Activated CD4-positive, alpha-beta T cell treated with anti-CD3 and anti-CD28 coated beads for 1 hour (primary cell): ENCODE measurements around the gene PCDHB11.
"Not testable (repeated sequence)": the region's sequence is repeated elsewhere in the genome, so short reads cannot be mapped to it uniquely, and the experiment has no call there.

Experiments
- DNase-seq: peaks from one replicate; pipeline ENCODE4 v3.0.0-alpha.2; 2020

Gene PCDHB11

DNA sequence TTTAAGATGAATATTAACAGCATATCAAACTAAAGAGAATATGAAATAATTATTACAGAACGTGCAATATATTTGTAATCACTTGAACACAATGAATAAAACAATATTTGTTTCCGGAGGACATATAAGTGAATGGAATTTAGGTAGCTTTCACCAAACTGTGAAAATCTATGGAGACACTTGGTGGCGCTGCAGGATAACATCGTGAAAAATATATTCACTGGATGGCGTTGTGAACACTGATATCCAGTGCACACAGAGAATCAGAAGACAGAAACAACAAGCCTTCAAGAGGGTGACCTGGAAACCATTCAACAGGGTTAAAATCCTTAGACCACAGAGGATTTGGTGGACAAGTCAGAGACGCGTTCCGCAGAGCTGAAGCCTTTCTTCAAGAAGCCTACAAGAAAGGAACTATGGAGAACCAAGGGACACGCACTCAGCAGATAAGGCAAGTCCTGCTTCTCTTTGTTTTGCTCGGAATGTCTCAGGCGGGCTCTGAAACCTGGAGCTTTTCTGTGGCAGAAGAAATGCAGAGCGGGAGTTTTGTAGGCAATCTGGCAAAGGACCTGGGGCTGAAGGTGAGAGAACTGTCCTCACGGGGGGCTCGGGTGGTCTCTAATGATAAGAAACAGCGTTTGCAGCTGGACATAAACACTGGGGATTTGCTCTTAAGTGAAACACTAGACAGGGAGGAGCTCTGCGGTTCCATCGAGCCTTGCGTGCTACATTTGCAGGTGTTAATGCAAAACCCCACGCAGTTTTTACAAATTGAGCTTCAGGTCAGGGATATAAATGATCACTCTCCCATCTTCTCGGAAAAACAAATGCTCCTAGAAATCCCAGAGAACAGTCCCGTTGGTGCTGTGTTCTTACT is at the start of gene PCDHB11:
PCDHB11 (plus strand) TSS at position 269 of the 877 bp plus-strand sequence; CDS start at position 417, 148 bp downstream.
- DNase-seq: no peak

DNA sequence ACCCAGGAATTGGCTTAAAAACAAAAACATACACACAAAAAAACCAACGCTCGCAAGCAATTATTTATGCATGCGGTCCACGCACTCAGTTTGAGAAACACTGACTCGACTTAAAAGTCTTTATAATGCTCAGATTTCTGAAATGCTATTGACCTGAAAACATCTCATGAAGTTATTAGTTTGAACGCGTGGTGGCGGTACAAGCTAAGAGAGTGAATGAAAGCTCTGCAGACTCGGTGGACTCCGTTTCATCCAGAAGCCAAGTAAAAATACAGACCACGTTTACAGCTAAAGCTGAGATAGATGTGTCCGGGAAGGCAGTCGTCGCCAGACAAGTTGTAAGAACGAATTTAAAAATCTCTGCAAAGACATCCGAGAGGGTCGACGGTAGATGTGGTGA is 49.6 kb upstream of the PCDHB11 start, which contains the start of gene PCDHB6:
PCDHB6 (plus strand) TSS at position 246 of the 400 bp plus-strand sequence. CDS start 201 bp downstream, outside the sequence.
- DNase-seq: no peak

DNA sequence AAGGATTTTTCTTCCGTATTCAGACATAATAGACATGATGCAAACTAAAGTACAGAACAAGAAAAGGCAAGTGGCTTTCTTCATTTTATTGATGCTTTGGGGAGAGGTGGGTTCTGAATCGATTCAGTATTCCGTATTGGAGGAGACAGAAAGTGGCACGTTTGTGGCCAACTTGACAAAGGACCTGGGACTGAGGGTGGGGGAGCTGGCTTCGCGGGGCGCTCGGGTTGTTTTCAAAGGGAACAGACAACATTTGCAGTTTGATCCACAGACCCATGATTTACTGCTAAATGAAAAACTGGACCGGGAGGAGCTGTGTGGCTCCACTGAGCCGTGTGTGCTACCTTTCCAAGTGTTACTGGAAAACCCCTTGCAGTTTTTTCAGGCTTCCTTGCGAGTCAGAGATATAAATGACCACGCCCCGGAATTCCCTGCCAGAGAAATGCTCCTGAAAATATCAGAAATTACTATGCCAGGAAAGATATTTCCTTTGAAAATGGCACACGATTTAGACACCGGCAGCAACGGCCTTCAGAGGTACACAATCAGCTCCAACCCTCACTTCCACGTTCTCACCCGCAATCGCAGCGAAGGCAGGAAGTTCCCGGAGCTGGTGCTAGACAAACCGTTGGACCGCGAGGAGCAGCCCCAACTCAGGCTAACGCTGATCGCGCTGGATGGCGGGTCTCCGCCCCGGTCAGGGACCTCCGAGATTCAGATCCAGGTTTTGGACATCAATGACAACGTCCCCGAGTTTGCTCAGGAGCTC is 49.0 kb upstream of the PCDHB11 start:
- no peak for DNase-seq

DNA sequence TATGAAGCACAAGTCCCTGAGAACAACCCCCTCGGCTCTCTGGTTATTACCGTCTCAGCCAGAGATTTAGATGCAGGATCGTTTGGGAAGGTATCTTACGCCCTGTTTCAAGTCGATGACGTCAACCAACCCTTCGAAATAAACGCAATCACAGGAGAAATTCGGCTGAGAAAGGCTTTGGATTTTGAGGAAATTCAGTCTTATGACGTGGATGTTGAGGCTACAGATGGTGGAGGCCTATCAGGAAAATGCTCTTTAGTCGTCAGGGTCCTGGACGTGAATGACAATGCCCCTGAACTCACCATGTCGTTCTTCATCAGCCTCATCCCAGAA is 48.5 kb upstream of the PCDHB11 start:
- DNase-seq: no peak

DNA sequence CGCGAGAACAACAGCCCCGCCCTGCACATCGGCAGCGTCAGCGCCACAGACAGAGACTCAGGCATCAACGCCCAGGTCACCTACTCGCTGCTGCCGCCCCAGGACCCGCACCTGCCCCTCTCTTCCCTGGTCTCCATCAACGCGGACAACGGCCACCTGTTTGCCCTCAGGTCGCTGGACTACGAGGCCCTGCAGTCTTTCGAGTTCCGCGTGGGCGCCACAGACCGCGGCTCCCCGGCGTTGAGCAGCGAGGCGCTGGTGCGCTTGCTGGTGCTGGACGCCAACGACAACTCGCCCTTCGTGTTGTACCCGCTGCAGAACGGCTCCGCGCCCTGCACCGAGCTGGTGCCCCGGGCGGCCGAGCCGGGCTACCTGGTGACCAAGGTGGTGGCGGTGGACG is 47.8 kb upstream of the PCDHB11 start:
- not testable (repeated sequence) for DNase-seq

DNA sequence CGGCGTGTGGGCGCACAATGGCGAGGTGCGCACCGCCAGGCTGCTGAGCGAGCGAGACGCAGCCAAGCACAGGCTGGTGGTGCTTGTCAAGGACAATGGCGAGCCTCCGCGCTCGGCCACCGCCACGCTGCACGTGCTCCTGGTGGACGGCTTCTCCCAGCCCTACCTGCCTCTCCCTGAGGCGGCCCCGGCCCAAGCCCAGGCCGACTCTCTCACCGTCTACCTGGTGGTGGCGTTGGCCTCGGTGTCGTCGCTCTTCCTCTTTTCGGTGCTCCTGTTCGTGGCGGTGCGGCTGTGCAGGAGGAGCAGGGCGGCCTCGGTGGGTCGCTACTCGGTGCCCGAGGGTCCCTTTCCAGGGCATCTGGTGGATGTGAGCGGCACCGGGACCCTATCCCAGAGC is 47.3 kb upstream of the PCDHB11 start:
- DNase-seq: not testable (repeated sequence)

DNA sequence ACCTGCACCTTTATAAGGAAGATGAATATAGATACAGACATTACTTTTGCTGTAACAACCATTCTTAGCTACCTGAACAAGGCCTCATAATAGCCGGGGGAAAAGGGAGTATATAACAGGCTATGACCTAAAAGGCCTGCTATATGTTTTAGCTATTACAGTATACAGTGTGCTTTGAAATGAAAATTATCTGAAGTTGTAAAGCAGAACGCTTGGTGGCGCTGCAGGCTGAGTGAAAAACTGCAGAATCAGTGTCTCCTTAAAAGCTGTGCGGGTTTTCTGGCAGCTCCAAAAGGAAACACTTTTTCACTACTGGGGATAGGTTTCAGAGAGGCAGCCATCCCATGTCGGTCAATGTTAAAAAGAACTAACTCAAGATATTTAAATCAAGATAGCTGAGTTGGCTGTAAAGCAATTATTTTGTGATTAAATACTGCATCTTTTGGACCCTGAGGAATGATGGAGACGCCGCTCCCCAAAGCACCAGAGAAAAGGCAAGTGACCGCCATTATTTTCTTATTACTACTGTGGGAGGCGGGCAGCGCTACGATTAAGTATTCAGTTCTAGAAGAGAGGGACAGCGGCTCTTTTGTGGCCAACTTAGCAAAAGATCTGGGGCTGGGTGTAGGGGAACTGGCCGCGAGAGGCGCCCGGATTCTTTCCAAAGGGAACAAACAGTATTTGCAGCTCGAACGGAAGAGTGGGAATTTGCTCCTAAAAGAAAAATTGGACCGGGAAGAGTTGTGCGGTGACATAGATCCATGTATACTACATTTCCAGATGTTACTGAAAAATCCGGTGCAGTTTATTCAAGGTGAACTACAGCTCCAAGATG is 43.7 kb upstream of the PCDHB11 start:
- no peak for DNase-seq

DNA sequence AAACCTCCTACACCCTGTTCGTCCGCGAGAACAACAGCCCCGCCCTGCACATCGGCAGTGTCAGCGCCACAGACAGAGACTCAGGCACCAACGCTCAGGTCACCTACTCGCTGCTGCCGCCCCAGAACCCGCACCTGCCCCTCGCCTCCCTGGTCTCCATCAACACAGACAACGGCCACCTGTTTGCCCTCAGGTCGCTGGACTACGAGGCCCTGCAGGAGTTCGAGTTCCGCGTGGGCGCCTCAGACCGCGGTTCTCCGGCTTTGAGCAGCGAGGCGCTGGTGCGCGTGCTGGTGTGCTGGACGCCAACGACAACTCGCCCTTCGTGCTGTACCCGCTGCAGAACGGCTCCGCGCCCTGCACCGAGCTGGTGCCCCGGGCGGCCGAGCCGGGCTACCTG is 42.1 kb upstream of the PCDHB11 start:
- DNase-seq: not testable (repeated sequence)

DNA sequence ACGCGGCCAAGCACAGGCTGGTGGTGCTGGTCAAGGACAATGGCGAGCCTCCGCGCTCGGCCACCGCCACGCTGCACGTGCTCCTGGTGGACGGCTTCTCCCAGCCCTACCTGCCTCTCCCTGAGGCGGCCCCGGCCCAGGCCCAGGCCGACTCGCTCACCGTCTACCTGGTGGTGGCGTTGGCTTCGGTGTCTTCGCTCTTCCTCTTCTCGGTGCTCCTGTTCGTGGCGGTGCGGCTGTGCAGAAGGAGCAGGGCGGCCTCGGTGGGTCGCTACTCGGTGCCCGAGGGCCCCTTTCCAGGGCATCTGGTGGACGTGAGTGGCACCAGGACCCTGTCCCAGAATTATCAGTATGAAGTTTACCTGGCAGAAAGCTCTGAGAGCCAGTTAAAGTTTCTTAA is 41.5 kb upstream of the PCDHB11 start:
- not testable (repeated sequence) for DNase-seq

DNA sequence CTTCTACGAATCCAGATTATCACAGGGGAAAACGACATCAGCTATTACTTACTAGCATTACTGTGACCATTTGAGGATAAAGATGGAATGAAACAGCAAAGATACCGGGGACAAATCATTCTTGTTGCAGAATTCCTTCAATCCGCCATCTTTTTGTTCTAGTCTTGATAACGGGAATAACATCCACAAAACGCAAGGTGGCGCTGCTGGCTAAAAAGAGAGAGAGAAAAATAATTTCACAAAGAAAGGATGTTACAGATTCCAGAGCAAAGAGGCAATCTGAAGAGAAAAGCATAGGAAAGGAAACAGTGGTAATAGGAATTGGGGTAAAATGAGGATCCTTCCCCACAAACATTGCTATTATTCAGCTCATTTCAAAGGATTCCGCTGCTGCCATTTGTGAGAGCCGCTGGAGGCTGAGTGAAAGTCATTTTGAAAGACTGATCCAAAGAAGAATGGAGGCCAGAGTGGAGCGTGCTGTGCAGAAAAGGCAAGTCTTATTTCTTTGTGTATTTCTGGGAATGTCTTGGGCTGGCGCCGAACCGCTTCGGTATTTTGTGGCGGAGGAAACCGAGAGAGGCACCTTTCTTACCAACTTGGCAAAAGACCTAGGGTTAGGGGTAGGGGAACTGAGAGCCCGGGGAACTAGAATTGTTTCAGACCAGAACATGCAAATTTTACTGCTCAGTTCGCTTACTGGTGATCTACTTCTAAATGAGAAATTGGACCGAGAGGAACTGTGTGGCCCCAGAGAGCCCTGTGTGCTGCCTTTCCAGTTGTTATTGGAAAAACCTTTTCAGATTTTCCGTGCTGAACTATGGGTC is 26.8 kb upstream of the PCDHB11 start, which contains the start of gene PCDHB7:
PCDHB7 (plus strand) TSS at position 264 of the 824 bp plus-strand sequence; CDS start at position 456, 192 bp downstream.
- no peak for DNase-seq

DNA sequence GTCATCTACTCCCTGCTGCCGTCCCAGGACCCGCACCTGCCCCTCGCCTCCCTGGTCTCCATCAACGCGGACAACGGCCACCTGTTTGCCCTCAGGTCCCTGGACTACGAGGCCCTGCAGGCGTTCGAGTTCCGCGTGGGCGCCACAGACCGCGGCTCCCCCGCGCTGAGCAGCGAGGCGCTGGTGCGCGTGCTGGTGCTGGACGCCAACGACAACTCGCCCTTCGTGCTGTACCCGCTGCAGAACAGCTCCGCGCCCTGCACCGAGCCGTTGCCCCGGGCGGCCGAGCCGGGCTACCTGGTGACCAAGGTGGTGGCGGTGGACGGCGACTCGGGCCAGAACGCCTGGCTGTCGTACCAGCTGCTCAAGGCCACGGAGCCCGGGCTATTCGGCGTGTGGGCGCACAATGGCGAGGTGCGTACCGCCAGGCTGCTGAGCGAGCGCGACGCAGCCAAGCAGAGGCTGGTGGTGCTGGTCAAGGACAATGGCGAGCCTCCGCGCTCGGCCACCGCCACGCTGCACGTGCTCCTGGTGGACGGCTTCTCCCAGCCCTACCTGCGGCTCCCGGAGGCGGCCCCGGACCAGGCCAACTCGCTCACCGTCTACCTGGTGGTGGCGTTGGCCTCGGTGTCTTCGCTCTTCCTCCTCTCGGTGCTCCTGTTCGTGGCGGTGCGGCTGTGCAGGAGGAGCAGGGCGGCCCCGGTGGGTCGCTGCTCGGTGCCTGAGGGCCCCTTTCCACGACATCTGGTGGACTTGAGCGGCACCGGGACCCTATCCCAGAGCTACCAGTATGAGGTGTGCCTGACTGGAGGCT is 24.9 kb upstream of the PCDHB11 start:
- DNase-seq: not testable (repeated sequence)

DNA sequence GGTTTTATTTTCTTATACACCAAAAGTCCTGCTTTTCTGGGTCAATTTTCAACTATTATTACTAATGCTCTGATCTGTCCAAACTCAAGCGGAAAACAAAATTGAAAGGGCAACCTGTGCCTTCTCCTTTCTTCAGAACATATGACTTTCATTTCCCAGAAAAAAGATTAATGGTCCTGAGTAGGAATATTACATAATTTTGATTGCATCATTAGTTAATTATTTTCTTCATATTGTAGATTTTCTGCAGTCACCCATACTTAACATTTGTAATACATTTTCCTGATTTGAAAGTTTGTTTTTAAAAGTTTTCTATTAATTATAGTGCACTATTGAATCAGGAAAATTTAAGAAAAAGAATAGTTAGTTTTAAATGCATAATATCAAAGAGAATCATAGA is 23.5 kb upstream of the PCDHB11 start:
- no peak for DNase-seq

DNA sequence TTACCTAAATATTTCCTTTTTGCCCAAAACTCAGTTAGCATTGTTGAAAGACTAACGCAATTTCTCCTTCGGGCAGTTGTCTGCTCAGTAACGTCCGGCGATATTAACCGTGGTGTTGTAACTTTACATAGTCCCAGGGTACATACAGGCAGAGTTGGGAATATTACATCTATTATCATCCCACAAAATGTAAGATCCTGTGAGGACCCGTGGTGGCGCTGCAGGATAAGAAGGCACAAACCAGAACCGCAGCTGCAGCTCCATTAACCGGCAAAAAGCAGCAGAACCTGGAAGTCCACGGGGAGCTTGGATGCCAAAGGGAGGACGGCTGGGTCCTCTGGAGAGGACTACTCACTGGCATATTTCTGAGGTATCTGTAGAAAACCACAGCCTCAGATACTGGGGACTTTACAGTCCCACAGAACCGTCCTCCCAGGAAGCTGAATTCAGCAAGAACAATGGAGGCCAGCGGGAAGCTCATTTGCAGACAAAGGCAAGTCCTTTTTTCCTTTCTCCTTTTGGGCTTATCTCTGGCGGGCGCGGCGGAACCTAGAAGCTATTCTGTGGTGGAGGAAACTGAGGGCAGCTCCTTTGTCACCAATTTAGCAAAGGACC is 21.7 kb upstream of the PCDHB11 start, which contains the start of gene PCDHB8:
PCDHB8 (plus strand) TSS at position 214 of the 615 bp plus-strand sequence; CDS start at position 459, 245 bp downstream.
- DNase-seq: not testable (repeated sequence)

DNA sequence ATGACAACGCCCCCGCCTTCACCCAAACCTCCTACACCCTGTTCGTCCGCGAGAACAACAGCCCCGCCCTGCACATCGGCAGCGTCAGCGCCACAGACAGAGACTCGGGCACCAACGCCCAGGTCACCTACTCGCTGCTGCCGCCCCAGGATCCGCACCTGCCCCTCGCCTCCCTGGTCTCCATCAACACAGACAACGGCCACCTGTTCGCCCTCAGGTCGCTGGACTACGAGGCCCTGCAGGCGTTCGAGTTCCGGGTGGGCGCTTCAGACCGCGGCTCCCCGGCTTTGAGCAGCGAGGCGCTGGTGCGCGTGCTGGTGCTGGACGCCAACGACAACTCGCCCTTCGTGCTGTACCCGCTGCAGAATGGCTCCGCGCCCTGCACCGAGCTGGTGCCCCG is 20.1 kb upstream of the PCDHB11 start:
- not testable (repeated sequence) for DNase-seq

DNA sequence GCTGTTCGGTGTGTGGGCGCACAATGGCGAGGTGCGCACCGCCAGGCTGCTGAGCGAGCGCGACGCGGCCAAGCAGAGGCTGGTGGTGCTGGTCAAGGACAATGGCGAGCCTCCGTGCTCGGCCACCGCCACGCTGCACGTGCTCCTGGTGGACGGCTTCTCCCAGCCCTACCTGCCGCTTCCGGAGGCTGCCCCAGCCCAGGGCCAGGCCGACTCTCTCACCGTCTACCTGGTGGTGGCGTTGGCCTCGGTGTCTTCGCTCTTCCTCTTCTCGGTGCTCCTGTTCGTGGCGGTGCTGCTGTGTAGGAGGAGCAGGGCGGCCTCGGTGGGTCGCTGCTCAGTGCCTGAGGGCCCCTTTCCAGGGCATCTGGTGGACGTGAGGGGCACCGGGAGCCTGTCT is 19.6 kb upstream of the PCDHB11 start:
- DNase-seq: not testable (repeated sequence)

DNA sequence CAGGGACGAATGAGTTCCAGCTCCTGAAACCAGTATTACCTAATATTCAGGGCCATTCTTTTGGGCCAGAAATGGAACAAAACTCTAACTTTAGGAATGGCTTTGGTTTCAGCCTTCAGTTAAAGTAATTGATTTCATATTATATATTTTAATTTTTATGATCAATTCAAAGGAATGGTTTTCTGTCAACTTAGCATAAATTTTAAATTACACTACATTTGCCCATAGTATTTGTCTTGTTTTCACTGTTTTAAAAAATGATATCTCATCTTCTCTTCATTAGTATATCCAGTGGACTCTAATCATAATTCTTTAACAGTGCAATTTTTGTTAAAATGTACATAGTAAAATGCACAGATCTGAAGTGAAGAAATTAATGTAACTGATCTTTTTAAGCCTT is 19.1 kb upstream of the PCDHB11 start:
- no peak for DNase-seq

DNA sequence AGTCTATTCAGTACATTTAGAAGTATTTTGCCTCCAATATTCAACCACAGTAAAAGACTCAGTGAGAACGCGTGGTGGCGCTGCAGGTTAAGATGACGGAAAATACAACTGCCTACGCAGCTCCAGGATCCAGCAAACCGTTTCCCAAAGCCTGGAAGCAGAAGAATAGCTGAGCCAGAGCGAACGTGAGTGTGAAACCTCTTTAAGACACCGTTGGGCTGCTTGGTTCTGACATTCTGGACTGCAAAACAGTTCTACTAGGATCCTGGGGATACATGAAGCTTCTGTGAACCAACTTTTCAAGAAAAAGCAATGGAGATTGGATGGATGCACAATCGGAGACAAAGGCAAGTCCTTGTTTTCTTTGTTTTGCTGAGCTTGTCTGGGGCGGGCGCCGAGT is 17.2 kb upstream of the PCDHB11 start, which contains the start of gene PCDHB16:
PCDHB16 (plus strand) TSS at position 140 of the 400 bp plus-strand sequence; CDS start at position 313, 173 bp downstream.
- no peak for DNase-seq

DNA sequence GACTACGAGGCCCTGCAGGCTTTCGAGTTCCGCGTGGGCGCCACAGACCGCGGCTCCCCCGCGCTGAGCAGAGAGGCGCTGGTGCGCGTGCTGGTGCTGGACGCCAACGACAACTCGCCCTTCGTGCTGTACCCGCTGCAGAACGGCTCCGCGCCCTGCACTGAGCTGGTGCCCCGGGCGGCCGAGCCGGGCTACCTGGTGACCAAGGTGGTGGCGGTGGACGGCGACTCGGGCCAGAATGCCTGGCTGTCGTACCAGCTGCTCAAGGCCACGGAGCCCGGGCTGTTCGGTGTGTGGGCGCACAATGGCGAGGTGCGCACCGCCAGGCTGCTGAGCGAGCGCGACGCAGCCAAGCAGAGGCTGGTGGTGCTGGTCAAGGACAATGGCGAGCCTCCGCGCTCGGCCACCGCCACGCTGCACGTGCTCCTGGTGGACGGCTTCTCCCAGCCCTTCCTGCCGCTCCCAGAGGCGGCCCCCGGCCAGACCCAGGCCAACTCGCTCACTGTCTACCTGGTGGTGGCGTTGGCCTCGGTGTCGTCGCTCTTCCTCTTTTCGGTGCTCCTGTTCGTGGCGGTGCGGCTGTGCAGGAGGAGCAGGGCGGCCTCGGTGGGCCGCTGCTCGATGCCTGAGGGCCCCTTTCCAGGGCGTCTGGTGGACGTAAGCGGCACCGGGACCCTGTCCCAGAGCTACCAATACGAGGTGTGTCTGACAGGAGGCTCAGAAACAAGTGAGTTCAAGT is 15.1 kb upstream of the PCDHB11 start:
- not testable (repeated sequence) for DNase-seq

DNA sequence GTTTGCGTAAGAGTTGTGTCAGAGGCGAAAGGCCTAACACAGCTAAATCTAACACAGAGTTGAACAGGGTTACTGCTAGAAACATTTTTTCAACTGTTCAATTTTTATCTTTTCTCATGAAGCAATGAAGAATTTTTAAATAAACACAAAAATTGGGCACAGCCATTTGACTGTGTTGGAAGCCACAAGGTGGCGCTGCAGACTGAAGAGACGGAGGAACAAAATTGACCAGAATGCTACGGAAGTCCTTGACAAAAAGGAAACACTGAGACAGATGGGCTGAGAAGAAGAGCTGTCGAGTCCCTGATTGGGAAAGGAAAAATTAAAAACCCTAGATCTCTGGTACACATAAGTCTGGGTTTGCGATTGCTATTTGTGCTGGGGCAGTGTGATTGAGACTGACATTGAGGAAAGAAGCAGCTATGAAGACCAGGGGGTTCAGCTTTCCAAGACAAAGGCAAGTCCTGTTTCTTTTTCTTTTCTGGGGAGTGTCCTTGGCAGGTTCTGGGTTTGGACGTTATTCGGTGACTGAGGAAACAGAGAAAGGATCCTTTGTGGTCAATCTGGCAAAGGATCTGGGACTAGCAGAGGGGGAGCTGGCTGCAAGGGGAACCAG is 12.4 kb upstream of the PCDHB11 start, which contains the start of gene PCDHB9:
PCDHB9 (plus strand) TSS at position 265 of the 616 bp plus-strand sequence; CDS start at position 423, 158 bp downstream.
- DNase-seq: no peak
